OCI-LY3 (cell line): ENCODE results near the gene RFK.

Experiments
- EZH2phosphoT487 ChIP-seq: fragments of 200-600 bp; shearing (Covaris generic); IDR thresholded peaks from 2 replicates; pipeline ENCODE4 v1.6.1; 2018; ENCODE audit warnings: antibody characterized with exemption, mixed run types, low read depth
- TF ChIP-seq, protein P1 (sequence below): fragments of 200-600, 300-600 bp; sonication (generic); IDR thresholded peaks from 2 replicates; pipeline ENCODE4 v1.5.1; 2014; ENCODE audit warnings: antibody characterized with exemption, low read length, low read depth

GRCh38 chr9:76412638-76413037 lies 18.4 kb upstream of the RFK start:
- TF ChIP-seq, protein P1, sequence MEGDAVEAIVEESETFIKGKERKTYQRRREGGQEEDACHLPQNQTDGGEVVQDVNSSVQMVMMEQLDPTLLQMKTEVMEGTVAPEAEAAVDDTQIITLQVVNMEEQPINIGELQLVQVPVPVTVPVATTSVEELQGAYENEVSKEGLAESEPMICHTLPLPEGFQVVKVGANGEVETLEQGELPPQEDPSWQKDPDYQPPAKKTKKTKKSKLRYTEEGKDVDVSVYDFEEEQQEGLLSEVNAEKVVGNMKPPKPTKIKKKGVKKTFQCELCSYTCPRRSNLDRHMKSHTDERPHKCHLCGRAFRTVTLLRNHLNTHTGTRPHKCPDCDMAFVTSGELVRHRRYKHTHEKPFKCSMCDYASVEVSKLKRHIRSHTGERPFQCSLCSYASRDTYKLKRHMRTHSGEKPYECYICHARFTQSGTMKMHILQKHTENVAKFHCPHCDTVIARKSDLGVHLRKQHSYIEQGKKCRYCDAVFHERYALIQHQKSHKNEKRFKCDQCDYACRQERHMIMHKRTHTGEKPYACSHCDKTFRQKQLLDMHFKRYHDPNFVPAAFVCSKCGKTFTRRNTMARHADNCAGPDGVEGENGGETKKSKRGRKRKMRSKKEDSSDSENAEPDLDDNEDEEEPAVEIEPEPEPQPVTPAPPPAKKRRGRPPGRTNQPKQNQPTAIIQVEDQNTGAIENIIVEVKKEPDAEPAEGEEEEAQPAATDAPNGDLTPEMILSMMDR: no peak
- TF ChIP-seq EZH2phosphoT487: no peak
